ENCODE results near the gene SPAG16.

DNA sequence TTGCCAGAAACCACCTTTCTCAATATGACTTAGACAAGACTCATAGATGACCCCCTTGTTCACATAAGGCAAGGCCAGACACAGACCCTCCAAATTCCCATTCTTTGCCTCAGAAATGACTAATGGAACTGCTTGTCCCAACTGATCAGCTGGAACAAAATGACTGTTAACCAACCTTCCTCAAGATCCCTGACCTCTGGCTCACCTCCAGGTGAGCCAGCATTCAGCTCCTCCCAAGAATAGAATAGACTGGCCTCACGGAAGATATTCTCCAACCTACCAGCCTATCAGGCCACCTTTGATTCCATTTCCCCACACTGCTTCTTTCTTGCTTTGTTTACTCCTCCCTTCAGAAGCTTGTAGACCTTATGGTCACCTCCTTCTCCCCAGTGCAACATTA is 930.8 kb downstream of the SPAG16 start:
- TF ChIP-seq, protein P1, sequence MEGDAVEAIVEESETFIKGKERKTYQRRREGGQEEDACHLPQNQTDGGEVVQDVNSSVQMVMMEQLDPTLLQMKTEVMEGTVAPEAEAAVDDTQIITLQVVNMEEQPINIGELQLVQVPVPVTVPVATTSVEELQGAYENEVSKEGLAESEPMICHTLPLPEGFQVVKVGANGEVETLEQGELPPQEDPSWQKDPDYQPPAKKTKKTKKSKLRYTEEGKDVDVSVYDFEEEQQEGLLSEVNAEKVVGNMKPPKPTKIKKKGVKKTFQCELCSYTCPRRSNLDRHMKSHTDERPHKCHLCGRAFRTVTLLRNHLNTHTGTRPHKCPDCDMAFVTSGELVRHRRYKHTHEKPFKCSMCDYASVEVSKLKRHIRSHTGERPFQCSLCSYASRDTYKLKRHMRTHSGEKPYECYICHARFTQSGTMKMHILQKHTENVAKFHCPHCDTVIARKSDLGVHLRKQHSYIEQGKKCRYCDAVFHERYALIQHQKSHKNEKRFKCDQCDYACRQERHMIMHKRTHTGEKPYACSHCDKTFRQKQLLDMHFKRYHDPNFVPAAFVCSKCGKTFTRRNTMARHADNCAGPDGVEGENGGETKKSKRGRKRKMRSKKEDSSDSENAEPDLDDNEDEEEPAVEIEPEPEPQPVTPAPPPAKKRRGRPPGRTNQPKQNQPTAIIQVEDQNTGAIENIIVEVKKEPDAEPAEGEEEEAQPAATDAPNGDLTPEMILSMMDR (IDR thresholded peaks at IDR 0.05): no peak
- no peak for TF ChIP-seq POLR2A (IDR thresholded peaks at IDR 0.05)
